GM18498 (cell line): Measurements from ENCODE around the gene TGM4.
"Not testable (repeated sequence)": the region's sequence is repeated elsewhere in the genome, so short reads cannot be mapped to it uniquely, and the experiment has no call there.

Experiments
- ATAC-seq: cut with Tn5 transposase; IDR thresholded peaks from one replicate; pipeline ENCODE4 v1.9.1; 2021; ENCODE audit warnings: mild to moderate bottlenecking, moderate library complexity; ENCODE audit not compliant: unreplicated experiment

The TGM4 gene

DNA sequence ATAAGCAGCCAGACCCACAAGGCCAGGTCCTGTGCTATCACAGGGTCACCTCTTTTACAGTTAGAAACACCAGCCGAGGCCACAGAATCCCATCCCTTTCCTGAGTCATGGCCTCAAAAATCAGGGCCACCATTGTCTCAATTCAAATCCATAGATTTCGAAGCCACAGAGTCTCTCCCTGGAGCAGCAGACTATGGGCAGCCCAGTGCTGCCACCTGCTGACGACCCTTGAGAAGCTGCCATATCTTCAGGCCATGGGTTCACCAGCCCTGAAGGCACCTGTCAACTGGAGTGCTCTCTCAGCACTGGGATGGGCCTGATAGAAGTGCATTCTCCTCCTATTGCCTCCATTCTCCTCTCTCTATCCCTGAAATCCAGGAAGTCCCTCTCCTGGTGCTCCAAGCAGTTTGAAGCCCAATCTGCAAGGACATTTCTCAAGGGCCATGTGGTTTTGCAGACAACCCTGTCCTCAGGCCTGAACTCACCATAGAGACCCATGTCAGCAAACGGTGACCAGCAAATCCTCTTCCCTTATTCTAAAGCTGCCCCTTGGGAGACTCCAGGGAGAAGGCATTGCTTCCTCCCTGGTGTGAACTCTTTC lies 39.6 kb downstream of the TGM4 start:
- ATAC-seq = no peak

DNA sequence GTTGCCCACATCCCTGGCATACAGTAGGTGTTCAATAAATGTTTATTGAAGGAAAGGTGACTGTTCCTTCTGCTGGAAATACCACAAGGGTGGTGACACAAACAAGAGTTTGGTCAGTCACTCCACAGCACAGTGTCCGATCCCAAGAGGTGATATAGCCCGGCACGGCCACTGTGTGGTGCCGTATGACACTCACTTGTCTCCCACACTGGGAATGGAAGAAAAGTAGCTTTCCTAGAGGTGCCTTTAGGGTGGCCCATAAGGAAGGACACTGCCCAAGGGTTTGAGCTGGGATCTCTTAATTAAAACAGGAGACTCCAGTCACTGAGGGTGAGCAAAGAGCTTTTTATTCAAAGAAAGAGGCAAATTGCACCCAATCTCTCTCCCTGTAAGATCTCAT lies 40.5 kb downstream of the TGM4 start:
- ATAC-seq = no peak

- no peak for ATAC-seq
Measured at GRCh38 chr3:44915702-44916438, 41.5 kb downstream of the TGM4 start.

GRCh38 chr3:44918087-44918486 lies 43.7 kb downstream of the TGM4 start:
- no peak for ATAC-seq

- no peak for ATAC-seq
Measured at GRCh38 chr3:44918581-44918980, 44.2 kb downstream of the TGM4 start.

DNA sequence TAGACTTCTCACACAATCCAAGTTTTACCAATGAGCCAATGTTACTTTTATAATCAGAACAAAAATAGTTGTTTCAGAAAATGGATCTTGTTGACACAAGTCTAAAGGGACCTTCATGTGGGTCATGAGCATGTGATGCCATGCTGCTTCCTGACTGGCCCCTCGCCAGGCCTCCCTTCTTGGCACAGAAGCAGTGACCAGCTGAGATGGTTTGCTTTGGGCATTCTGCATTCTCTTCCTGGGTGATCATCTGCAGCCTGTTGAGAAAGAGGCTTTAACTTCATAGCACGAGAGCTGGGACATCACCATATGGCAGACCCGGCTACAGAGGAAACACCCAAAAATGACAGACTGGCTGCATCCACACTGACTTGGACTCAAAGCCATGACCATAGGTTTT lies 45.7 kb downstream of the TGM4 start:
- no peak for ATAC-seq

DNA sequence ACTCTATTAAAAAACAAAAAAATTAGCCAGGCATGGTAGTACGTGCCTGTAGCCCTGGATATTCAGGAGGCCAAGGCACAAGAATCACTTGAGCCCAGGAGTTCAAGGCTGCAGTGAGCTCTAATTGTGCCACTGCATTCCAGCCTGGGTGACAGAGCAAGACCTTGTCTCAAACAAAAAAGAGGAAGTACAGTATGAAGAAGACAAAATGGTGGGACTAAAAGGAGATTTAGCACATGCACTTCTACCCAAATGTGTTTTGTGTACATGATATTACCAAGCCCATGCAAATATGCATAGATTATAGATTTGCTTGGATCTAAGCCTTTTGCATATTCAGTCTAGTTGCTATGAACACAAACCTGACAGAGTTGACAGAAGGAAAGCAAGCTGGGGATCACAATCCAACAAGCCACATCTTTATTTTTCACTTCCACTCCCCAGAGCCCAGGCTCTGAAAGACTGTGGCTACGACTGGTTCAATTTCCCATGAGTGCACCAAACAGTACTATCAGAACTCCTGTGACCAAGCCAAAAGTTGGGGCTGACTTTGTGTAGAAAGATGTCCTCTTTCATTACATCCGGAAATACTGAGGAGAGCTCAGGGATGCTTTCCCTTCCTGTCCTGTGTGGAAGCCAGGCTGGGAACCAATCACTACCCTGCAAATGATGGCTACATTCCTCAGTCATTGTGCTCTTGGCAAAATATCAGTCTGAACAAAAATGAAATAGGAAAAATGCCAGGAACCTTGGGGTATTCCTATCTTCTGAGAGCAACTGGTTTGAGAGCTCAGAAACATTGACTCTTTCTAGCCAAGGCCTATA lies 49.4 kb downstream of the TGM4 start:
- ATAC-seq = no peak

DNA sequence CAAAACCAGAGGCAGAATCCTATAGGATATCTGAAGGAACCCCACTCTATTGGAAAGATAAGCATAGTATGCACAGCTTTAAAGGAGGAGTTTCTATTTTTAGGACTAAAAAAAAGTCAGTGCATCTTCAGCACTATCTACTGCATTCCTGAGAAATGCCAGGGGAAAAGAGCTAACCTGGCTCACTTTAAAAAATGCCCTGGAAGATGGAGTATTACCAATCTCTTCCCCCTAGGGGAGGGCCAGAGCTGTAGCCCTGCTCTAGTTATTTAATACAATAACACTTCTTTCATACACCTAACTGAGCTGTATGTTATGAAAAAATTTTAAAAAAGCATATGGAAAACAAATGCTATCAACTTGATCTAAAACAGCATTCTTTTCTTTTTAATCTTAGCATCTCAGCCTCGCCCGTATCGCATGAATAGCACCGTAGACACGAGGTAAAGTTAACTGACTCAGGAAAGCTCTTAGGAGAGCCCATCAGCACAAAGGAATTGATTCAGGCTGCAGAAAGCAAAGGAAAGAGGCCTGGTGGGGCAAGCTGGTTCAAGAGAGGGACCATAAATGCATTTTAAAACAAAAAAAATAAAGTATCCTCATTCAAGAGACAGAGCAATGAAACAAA lies 50.2 kb downstream of the TGM4 start:
- ATAC-seq = no peak

DNA sequence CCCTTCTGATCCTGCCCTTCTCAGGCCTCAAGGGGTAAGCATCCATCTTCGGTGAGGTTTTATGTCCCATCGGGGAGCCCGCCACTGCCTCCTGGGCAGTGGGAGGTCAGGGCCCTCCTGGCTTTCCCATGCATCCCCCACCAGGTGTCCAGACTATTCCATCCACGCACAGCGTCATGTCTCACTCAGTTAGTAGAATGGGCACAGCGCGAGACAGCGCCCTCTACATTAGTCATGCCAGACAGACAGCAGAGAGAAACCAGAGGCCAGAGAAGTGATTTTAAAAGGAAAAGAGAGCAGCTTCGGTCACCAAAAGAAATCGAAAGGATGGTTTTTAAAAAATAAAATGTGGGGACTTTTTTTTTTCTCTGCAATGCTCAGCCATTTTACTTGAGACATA lies 51.8 kb downstream of the TGM4 start:
- ATAC-seq = no peak

- no peak for ATAC-seq
Measured at GRCh38 chr3:44926921-44927320, 52.5 kb downstream of the TGM4 start.

DNA sequence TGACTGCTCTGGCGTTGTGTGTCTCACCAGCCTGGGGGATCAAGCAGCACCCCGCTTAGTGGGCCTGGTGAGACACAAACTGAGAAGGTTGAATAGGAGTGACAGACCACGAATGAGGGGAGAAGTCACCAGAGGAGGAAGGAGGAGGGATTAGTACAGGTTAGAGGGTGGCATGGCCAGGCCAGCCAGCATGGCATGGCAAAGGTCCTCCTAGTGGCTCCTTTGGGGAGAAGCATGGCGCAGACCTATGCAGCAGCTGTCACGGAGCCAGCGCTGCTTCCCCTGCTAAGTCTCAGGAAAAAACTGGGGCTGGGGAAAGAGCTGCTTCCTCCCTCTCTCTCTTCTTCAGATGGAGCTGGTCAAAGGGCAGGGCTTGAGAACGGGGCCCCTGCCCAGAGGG lies 53.0 kb downstream of the TGM4 start:
- no peak for ATAC-seq

DNA sequence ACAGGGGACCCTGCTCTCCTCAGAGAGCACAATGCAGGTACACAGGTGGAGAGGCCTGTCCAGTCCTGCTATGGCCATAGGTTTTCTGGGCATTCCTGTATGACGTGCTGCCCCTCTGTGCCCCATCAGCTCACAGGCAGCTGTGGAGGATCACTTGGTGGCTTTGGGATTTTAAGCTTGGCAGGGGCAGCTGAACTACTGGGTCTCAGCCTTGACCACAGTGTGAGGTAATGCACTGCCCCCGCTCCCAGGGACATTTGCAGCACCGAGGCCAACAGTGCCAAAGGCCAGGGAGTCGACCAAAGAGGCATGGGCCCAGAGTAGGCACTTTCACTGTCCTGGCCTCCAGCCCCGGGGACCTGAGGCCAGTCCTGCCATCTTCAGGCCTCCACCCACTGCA lies 55.4 kb downstream of the TGM4 start:
- no peak for ATAC-seq

GRCh38 chr3:44930911-44931310 lies 56.5 kb downstream of the TGM4 start:
- no peak for ATAC-seq

DNA sequence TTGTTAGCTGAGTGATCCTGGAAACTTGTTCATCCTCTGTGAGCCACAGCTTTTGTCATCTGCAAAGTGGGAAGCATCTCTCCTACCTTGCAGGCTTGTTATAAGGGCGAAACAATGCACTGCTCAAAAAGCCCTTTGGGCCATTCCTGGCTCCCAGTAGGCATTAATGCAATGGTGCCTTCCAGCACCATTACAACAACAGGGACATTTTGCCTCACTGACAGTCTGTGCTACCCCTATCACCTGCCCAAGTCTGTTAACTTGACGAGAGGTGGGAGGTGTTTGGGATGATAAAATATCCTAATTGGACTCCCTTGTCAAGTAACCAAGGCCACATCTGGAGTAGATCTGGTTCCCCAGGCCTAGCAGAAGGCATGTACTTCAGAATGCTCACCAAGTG lies 57.4 kb downstream of the TGM4 start:
- no peak for ATAC-seq

- no peak for ATAC-seq
Measured at GRCh38 chr3:44932271-44932670, 57.9 kb downstream of the TGM4 start.

- no peak for ATAC-seq
Measured at GRCh38 chr3:44932986-44933944, 58.9 kb downstream of the TGM4 start.

GRCh38 chr3:44939581-44940036 lies 65.2 kb downstream of the TGM4 start:
- ATAC-seq = no peak

- ATAC-seq = no peak
Measured at GRCh38 chr3:44942202-44942921, 68.0 kb downstream of the TGM4 start.

GRCh38 chr3:44948239-44948638 lies 73.8 kb downstream of the TGM4 start:
- no peak for ATAC-seq

DNA sequence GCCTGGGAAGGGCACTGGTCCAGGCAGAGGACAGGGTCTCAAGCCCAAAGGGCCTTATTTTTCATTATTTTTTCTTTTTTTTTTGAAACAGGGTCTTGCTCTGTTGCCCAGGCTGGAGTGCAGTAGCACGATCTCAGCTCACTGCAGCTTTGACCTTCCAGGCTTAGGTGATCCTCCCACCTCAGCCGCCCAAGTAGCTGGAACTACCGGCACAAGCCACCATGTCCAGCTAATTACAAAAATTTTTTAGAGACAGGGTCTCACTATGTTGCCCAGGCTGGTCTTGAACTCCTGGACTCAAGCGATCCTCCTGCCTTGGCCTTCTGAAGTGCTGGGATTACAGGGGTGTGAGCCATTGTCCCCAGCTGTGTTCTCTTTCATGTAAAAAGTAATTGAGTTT lies 75.4 kb downstream of the TGM4 start:
- not testable (repeated sequence) for ATAC-seq
